ENCODE results near the gene AQP9.

DNA sequence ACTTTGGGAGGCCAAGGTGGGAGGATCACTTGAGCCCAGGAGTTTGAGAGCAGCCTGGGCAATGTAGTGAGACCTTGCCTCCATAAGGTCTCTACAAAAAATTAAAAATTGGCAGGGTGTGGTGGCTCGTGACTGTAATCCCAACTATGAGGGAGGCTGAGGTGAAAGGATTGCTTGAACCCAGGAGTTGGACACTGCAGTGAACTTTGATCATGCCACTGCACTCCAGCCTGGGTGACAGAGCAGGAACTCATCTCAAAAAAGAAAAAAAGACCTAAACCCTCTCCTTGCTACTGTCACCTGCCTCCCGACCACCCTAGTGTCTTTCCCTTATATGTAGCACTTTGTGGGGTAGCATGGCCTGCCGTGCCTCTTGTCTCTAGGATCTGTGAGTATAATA is 23.8 kb upstream of the AQP9 start:
- TF ChIP-seq POLR2A (IDR thresholded peaks at IDR 0.05) = no peak
- TF ChIP-seq, protein P1, sequence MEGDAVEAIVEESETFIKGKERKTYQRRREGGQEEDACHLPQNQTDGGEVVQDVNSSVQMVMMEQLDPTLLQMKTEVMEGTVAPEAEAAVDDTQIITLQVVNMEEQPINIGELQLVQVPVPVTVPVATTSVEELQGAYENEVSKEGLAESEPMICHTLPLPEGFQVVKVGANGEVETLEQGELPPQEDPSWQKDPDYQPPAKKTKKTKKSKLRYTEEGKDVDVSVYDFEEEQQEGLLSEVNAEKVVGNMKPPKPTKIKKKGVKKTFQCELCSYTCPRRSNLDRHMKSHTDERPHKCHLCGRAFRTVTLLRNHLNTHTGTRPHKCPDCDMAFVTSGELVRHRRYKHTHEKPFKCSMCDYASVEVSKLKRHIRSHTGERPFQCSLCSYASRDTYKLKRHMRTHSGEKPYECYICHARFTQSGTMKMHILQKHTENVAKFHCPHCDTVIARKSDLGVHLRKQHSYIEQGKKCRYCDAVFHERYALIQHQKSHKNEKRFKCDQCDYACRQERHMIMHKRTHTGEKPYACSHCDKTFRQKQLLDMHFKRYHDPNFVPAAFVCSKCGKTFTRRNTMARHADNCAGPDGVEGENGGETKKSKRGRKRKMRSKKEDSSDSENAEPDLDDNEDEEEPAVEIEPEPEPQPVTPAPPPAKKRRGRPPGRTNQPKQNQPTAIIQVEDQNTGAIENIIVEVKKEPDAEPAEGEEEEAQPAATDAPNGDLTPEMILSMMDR (IDR thresholded peaks at IDR 0.05) = no peak
